Muscle of back (tissue), 13 donors: ENCODE data around the gene ZNF268. TPM values are rescaled to one million over a fixed set of nuclear protein-coding genes. Genes with fewer than 3 reads are reported as not detected.

Experiments
- DNase-seq, 3 donors: peaks; one replicate each; pipeline versions ENCODE4 v3.0.0 to v3.0.0-alpha.2; 2013
- long read RNA-seq, 9 donors: transcript quantifications; one replicate each; lab custom pipeline, GENCODE V29; 2026
- polyA plus RNA-seq, 10 donors: library from polyadenylated mRNA; unstranded; fragments of 120-200 nt; gene quantifications; one replicate each; pipeline ENCODE4 v1.2.1, GENCODE V29; 2013; ENCODE audit not compliant: insufficient read length in 10 of 10

Gene ZNF268
- polyA plus RNA-seq: 10 to 100 TPM in 7 of 10 donors, 1 to 10 TPM in 3; 8.2 to 12.2 (median 10.2) TPM
- long read RNA-seq, donor 1, full-length matches to known transcripts: 5 of 5 reads
- long read RNA-seq, donor 1, partial matches to known transcripts: 0 of 5 reads
- long read RNA-seq, donor 1, other reads (novel, unspliced or antisense): 0 of 5 reads
- long read RNA-seq, donor 2: 0 reads
- long read RNA-seq, donor 3: 0 reads
- long read RNA-seq, donor 4: 0 reads
- long read RNA-seq, donor 5, full-length matches to known transcripts: 2 of 2 reads
- long read RNA-seq, donor 5, partial matches to known transcripts: 0 of 2 reads
- long read RNA-seq, donor 5, other reads (novel, unspliced or antisense): 0 of 2 reads
- long read RNA-seq, donor 6, full-length matches to known transcripts: 2 of 2 reads
- long read RNA-seq, donor 6, partial matches to known transcripts: 0 of 2 reads
- long read RNA-seq, donor 6, other reads (novel, unspliced or antisense): 0 of 2 reads
- long read RNA-seq, donor 7: 0 reads
- long read RNA-seq, donor 8, partial matches to known transcripts: 0 of 1 reads
- long read RNA-seq, donor 8, other reads (novel, unspliced or antisense): 0 of 1 reads
- long read RNA-seq, donor 9: 0 reads

- peak; percentile 90 to 95 (median 94) for DNase-seq
Observed at GRCh38 chr12:133181238-133181959, at the start of gene ZNF268. TSS of gene ZNF268 (plus strand) at chr12:133181495. CDS start at chr12:133181998, 503 bp downstream.

GRCh38 chr12:133135747-133136146, 45.5 kb upstream of the ZNF268 start:
- DNase-seq: no peak

- DNase-seq: no peak
Observed at GRCh38 chr12:133145981-133146380, 35.3 kb upstream of the ZNF268 start.

- DNase-seq: no peak
Observed at GRCh38 chr12:133156125-133156690, 25.1 kb upstream of the ZNF268 start.

GRCh38 chr12:133165776-133166175, 15.5 kb upstream of the ZNF268 start:
- DNase-seq: no peak

- no peak for DNase-seq
Observed at GRCh38 chr12:133172491-133172890, 8.8 kb upstream of the ZNF268 start.

- DNase-seq: no peak
Observed at GRCh38 chr12:133174901-133175300, 6.4 kb upstream of the ZNF268 start.

GRCh38 chr12:133180669-133181068, 626 bp upstream of the ZNF268 start:
- no peak for DNase-seq

GRCh38 chr12:133190176-133190575, 8.9 kb downstream of the ZNF268 start:
- DNase-seq: no peak

GRCh38 chr12:133192847-133193246, 11.6 kb downstream of the ZNF268 start:
- DNase-seq: no peak

GRCh38 chr12:133201888-133202287, 20.6 kb downstream of the ZNF268 start:
- DNase-seq: no peak

- DNase-seq: no peak
Observed at GRCh38 chr12:133202493-133203343, 21.4 kb downstream of the ZNF268 start.

- DNase-seq: no peak
Observed at GRCh38 chr12:133203344-133204263, 22.3 kb downstream of the ZNF268 start.

GRCh38 chr12:133204264-133204603, 22.9 kb downstream of the ZNF268 start:
- DNase-seq: no peak

- no peak for DNase-seq
Observed at GRCh38 chr12:133206390-133206789, 25.1 kb downstream of the ZNF268 start.

- no peak for DNase-seq
Observed at GRCh38 chr12:133215724-133216123, 34.4 kb downstream of the ZNF268 start.

- no peak for DNase-seq
Observed at GRCh38 chr12:133217219-133217618, 35.9 kb downstream of the ZNF268 start.

GRCh38 chr12:133220521-133220920, 39.2 kb downstream of the ZNF268 start:
- no peak for DNase-seq

- no peak for DNase-seq
Observed at GRCh38 chr12:133221241-133221640, 39.9 kb downstream of the ZNF268 start.

- DNase-seq: no peak
Observed at GRCh38 chr12:133222211-133222610, 40.9 kb downstream of the ZNF268 start.
